ENCODE results near the gene IL17C. TPM values are rescaled to one million over a fixed set of nuclear protein-coding genes. Genes with fewer than 3 reads are reported as not detected.

Gene IL17C
- total and polyA plus RNA-seq, 2 of the 8 experiments (the other 6 are each of a cell fraction or from before 2014, with no cell fraction given): 1.1 to 1.9 TPM

DNA sequence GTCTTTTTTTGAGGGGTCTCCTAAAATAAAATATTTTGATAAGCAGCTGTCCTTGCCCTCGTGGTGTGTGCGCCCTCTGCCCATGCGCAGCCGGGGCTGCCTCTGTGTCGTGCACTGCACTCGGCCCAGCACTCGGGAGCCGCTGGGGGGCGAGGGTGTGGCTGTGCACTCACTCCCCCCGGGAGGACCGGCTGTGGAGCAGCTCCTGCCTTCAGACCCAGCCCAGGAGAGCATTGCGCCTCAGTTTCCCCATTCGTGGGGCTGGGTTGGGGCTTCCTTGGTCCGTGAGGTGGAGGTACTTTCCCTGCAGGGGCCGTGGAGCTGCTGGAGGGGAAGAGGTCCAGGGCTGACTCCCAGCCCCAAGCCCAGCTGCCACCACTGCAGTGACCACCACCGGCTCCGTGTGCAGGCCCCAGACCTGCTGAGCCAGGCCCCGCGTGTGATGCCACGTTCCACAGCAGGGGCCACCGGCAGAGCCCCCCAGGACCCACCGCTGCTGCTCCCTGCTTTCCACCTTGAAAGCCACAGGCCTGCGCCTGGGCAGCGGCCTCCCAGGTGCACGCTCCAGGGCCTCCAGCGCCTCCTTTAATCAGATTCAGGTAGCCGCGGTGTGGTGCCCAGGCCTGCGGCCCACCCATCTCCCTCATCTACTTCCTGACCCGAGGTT lies 6.3 kb upstream of the IL17C start:
- no peak overlapping the region for H2AK5ac ChIP-seq (ENCODE audit: low read depth, low read length)
- H3K4me1 ChIP-seq (replicated peaks in 1 of 4; ENCODE audit: control insufficient read depth in 3 of 4, insufficient read depth in 4 of 4, low read length in 3 of 4): peaks cover 0 to 27% (median 12%) of the 10 kb centered on the region in 4 experiments; a peak in 6 of 7 replicates
- DNase-seq (ENCODE audit: low read depth in 1 of 2, low spot score in 2 of 2): no peak
- no peak overlapping the region for H2BK20ac ChIP-seq (ENCODE audit: low read length)
- no peaks in the 10 kb centered on the region for H3K79me2 ChIP-seq (ENCODE audit: control insufficient read depth in 1 of 2, insufficient read depth in 2 of 2, low read length in 2 of 2)
- H2BK5ac ChIP-seq (ENCODE audit: low read depth, low read length): no peak overlapping the region
- H3K36me3 ChIP-seq (ENCODE audit: control insufficient read depth in 2 of 4, insufficient read depth in 4 of 4, low read length in 3 of 4): peaks cover 4 to 20% (median 11%) of the 10 kb centered on the region in 4 experiments; a peak in 5 of 8 replicates
- no peak overlapping the region for H3K4me2 ChIP-seq (ENCODE audit: insufficient read depth in 1 of 2, low read depth in 2 of 2, low read length in 2 of 2)
- H3K56ac ChIP-seq (replicated peaks; ENCODE audit: insufficient read length, low read depth, low read length): no peak overlapping the region
- H4K8ac ChIP-seq (ENCODE audit: extremely low read depth, insufficient read depth, low read length): peak overlapping the region; percentile 14
- H2BK12ac ChIP-seq (ENCODE audit: low read depth, low read length): no peak overlapping the region
- H4K91ac ChIP-seq (replicated peaks; ENCODE audit: insufficient read length, low read length): no peak overlapping the region
- H3K14ac ChIP-seq (ENCODE audit: insufficient read length): no peak overlapping the region
- H4K20me1 ChIP-seq (replicated peaks in 1 of 2; ENCODE audit: control insufficient read depth in 1 of 2, insufficient read depth in 2 of 2, low read length in 2 of 2): peaks cover 2 to 7% of the 10 kb centered on the region in 2 experiments
- H3K18ac ChIP-seq (ENCODE audit: extremely low read depth, low read length): no peak overlapping the region; the same call in 1 of the 2 replicates
- H3K23me2 ChIP-seq (ENCODE audit: low read depth, low read length): peaks cover 8% of the 10 kb centered on the region
- H3K4me3 ChIP-seq (ENCODE audit: extremely low read depth in 1 of 4, insufficient read depth in 2 of 4, low read depth in 3 of 4, low read length in 4 of 4): no peak overlapping the region
- no peaks in the 10 kb centered on the region for H3K9me3 ChIP-seq (ENCODE audit: insufficient read depth in 2 of 2, low read depth in 1 of 2, low read length in 1 of 2)
- no peak overlapping the region for H4K5ac ChIP-seq (ENCODE audit: insufficient read length, low read depth, low read length)
- H3K79me1 ChIP-seq (ENCODE audit: low read depth, low read length): no peaks in the 10 kb centered on the region; the same call in 1 of the 2 replicates
- ChIA-PET POLR2A (ENCODE audit: partially characterized antibody) (interaction anchor here (0.9 to 2.0 kb wide), 3 partner anchors 9 to 30 kb away, joined by 3 to 6 read pairs (median 5); no protein-coding TSS in a partner anchor), CTCF (ENCODE audit: partially characterized antibody) (interaction anchor here (0.7 to 11.2 kb wide), 16 partner anchors 8 to 225 kb away, joined by 3 to 89 read pairs (median 5); partner anchors contain the start of genes CYBA, GALNS and TRAPPC2L)
- peaks cover 0 to 4% (median 0%) of the 10 kb centered on the region in 4 experiments; a peak in 2 of 7 replicates for H3K27me3 ChIP-seq (replicated peaks in 1 of 4; ENCODE audit: control insufficient read depth in 3 of 4, extremely low read depth in 1 of 4, insufficient read depth in 3 of 4, low read length in 3 of 4)
- H3K4ac ChIP-seq (replicated peaks; ENCODE audit: insufficient read length, low read depth, low read length): no peak overlapping the region
- H2BK15ac ChIP-seq (ENCODE audit: low read length): no peak overlapping the region
- H2AFZ ChIP-seq (ENCODE audit: low read length): no peak overlapping the region
- FAIRE-seq: no peak
- no peak overlapping the region for H3K9ac ChIP-seq (replicated peaks in 1 of 4; ENCODE audit: extremely low read depth in 1 of 4, low read depth in 3 of 4, low read length in 3 of 4)
- no peak overlapping the region for H2BK120ac ChIP-seq (replicated peaks; ENCODE audit: low read depth, low read length)
- H3K23ac ChIP-seq (ENCODE audit: insufficient read length): no peak overlapping the region
- 90% methylated on average over 23 of the region's 30 CpGs; no CpG with 5 or more reads in 1 of the 2 experiments for WGBS, 2 experiments (ENCODE audit: extremely low coverage in 1 of 2, insufficient coverage in 1 of 2, insufficient read length in 1 of 2, insufficient replicate concordance in 2 of 2, low coverage in 1 of 2, low lambda C conversion rate in 2 of 2, missing lambda C conversion rate in 1 of 2)
- no peak overlapping the region for H3K27ac ChIP-seq (ENCODE audit: low read depth, low read length)
- TF ChIP-seq BACH1 (IDR thresholded peaks at IDR 0.05; ENCODE audit: low read length) (no peak), ZNF274 (IDR thresholded peaks at IDR 0.05; ENCODE audit: borderline replicate concordance, extremely low read depth, low read length) (no peak), CHD2 (IDR thresholded peaks at IDR 0.05; ENCODE audit: low read length) (no peak), BCL11A (IDR thresholded peaks at IDR 0.05; ENCODE audit: low read depth in 2 of 2, low read length in 2 of 2) (no peak), BRCA1 (IDR thresholded peaks at IDR 0.05; ENCODE audit: low read depth, low read length) (no peak), SRF (IDR thresholded peaks at IDR 0.05; ENCODE audit: low read depth, low read length) (no peak)
- TF ChIP-seq, protein P1, sequence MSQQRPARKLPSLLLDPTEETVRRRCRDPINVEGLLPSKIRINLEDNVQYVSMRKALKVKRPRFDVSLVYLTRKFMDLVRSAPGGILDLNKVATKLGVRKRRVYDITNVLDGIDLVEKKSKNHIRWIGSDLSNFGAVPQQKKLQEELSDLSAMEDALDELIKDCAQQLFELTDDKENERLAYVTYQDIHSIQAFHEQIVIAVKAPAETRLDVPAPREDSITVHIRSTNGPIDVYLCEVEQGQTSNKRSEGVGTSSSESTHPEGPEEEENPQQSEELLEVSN (IDR thresholded peaks at IDR 0.05): no peak

Measured in H1 (cell line).